Ascending aorta (tissue), 2 donors: Measurements from ENCODE around the gene PLXNA2. TPM values are rescaled to one million over a fixed set of nuclear protein-coding genes. Genes with fewer than 3 reads are reported as not detected.

ENCODE experiments used
- DNase-seq, 2 donors: peaks; one replicate each; pipeline ENCODE4 v3.0.0-alpha.2; 2019; ENCODE audit warnings: low spot score in 2 of 2
- H3K27ac ChIP-seq, 2 donors: fragments of 200-600 bp; sonication (generic); one replicate each; pipeline ENCODE4 v1.5.1; 2016 to 2017; ENCODE audit warnings: mild to moderate bottlenecking in 1 of 2
- H3K27me3 ChIP-seq: fragments of 200-600 bp; sonication (generic); one replicate; pipeline ENCODE4 v1.5.1; 2017
- H3K36me3 ChIP-seq, 2 donors: fragments of 200-600 bp; sonication (generic); one replicate each; pipeline ENCODE4 v1.5.1; 2016
- H3K4me1 ChIP-seq, 2 donors: fragments of 200-600 bp; sonication (generic); one replicate each; pipeline ENCODE4 v1.5.1; 2016 to 2017; ENCODE audit warnings: mild to moderate bottlenecking in 1 of 2
- H3K4me3 ChIP-seq, 2 donors: fragments of 200-600 bp; sonication (generic); one replicate each; pipeline ENCODE4 v1.5.1; 2016 to 2017; ENCODE audit warnings: mild to moderate bottlenecking in 1 of 2
- H3K9me3 ChIP-seq, 2 donors: fragments of 200-600 bp; sonication (generic); one replicate each; pipeline ENCODE4 v1.5.1; 2016
- intact Hi-C: fragments of 100-400 bp; cut with DNase I; formaldehyde crosslinking; loops from one replicate; pipeline ENCODE4 v1.15.1; 2023
- total RNA-seq: library from RNA; depleted of rRNA; stranded (reverse); fragments of >200 nt; gene quantifications from one replicate; pipeline ENCODE4 v1.1.0, GENCODE V29; 2016
- TF ChIP-seq, protein P1 (sequence below), 3 experiments: fragments of 200-600 bp in 2 of 3; fragments of 450-650 bp in 1 of 3; sonication (generic) in 2 of 3; IDR thresholded peaks; one replicate each; pipeline ENCODE4 v1.5.1; 2016 to 2019; ENCODE audit warnings: antibody characterized with exemption in 3 of 3, mild to moderate bottlenecking in 1 of 3, moderate library complexity in 1 of 3

PLXNA2 gene
- total RNA-seq, 1 donor from 2014 or later: 33.0 TPM

DNA sequence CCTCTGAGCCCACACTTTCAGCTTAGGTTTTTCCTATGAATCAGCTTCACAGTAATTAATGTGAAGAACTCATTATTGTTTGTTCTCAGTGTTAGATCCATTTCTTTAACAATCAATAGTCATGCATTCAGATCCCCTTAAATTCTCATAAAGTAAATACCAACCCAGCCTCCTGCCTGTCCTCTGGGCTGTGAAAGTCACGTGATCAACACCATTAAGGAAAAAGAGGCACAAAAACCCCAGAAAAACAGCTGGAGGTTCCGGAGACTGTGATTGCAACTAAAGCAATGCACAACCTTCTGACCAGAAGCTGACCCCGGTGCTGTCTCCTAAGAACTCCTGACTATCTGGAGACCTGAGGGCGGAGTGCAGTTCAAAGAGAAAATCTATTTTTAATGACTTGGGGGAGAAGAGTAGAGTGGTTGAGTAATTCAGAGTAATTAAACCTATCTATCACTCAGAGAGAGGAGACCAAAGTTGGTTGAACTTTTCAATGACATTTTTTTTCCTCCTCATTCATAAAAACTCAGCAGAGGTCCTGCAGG is 132.5 kb downstream of the PLXNA2 start:
- no peak for DNase-seq
- Histone ChIP-seq H3K27ac (no peak overlapping the region), H3K9me3 (no peaks in the 10 kb centered on the region), H3K27me3 (no peaks in the 10 kb centered on the region), H3K4me1 (no peaks in the 10 kb centered on the region), H3K4me3 (no peak overlapping the region), H3K36me3 (peaks cover 0 to 4% of the 10 kb centered on the region in 2 donors)
- intact Hi-C loops: no loop called here
- TF ChIP-seq, protein P1, sequence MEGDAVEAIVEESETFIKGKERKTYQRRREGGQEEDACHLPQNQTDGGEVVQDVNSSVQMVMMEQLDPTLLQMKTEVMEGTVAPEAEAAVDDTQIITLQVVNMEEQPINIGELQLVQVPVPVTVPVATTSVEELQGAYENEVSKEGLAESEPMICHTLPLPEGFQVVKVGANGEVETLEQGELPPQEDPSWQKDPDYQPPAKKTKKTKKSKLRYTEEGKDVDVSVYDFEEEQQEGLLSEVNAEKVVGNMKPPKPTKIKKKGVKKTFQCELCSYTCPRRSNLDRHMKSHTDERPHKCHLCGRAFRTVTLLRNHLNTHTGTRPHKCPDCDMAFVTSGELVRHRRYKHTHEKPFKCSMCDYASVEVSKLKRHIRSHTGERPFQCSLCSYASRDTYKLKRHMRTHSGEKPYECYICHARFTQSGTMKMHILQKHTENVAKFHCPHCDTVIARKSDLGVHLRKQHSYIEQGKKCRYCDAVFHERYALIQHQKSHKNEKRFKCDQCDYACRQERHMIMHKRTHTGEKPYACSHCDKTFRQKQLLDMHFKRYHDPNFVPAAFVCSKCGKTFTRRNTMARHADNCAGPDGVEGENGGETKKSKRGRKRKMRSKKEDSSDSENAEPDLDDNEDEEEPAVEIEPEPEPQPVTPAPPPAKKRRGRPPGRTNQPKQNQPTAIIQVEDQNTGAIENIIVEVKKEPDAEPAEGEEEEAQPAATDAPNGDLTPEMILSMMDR (IDR thresholded peaks at IDR 0.05): no peak

DNA sequence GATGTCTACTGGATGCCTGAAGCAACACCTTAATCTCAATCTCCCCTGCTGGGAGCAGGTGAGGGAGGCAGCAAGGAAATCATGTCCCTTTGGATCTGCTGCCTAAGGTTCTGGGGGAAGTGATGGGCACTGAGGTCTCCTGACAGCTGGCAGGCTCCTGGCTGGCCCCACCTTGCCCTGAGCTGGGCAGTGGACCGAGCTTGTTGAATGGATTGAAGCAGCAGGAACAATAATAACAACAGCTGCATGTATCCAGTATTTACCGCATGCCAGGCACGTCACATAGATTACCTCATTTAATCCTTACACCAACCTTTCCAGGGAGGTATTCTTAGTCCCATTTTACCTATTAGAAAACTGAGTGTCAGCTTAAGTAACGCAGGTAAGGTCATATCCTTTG is 133.9 kb downstream of the PLXNA2 start:
- TF ChIP-seq, protein P1 (IDR thresholded peaks at IDR 0.05): no peak

DNA sequence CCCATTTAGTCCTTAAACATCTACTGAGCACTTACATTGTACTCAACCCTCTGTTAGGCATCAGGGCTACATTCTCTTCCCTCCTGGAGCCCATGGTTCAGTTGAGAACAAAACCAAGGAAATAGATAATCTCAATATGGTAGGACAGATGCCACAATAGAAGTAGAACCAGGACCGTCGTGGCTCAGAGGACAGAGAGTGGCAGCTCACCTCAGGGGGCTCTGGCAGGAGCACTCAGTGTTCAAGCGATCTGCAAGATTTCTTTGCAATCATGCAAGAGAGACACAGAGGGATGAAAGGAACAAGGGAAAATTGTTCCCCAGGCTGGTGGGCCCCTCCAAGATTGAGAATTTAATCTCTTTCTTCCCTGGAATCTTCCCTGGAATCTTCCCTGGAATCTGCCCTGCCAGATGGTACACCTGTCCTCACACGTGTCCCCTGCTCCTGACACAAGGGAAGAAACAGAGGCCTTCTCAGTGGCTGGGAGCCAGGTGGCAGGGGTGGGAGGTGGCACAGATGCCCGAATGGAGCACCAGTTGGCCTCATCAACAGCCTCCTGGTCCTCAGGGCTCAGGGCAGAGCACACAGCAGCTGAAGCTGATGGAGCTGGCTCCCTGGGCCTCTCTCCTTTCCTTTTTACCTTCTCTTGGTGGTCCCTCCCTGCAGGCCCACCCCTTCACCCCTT is 135.4 kb downstream of the PLXNA2 start:
- Histone ChIP-seq H3K9me3 (no peaks in the 10 kb centered on the region), H3K36me3 (peaks cover 0 to 4% of the 10 kb centered on the region in 2 donors), H3K4me3 (no peak overlapping the region), H3K4me1 (no peaks in the 10 kb centered on the region), H3K27me3 (no peaks in the 10 kb centered on the region), H3K27ac (no peak overlapping the region)
- DNase-seq: no peak
- TF ChIP-seq, protein P1 (IDR thresholded peaks at IDR 0.05): no peak
- intact Hi-C loops: no loop called here

More for the DNA sequence above, 133.9 kb downstream of the PLXNA2 start:
- no peaks in the 10 kb centered on the region for H3K9me3 ChIP-seq
- intact Hi-C loops: no loop called here
- DNase-seq: no peak
- peaks cover 0 to 4% of the 10 kb centered on the region in 2 donors for H3K36me3 ChIP-seq
- H3K27me3 ChIP-seq: no peaks in the 10 kb centered on the region
- H3K4me1 ChIP-seq: no peaks in the 10 kb centered on the region
- no peak overlapping the region for H3K27ac ChIP-seq
- H3K4me3 ChIP-seq: no peak overlapping the region

DNA sequence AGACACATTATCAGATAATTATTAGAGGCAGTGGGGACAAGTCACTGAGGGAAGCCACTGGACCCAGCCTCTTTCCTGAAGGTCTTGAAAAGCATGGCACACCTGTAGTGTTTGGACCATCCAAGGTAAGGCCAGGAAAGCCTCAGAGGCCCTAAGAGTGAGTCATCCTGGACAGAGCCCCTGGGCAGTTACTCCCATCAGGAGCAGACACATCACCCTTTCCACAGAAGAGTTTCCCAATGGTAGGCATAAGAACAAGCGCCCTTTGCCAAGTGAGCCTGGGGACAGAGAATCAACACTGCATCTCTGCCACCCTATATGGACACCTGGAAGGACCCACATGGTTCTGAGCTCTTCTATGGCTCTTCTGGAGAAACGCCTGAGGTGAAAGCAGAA is 136.0 kb downstream of the PLXNA2 start:
- Histone ChIP-seq H3K36me3 (peaks cover 0 to 6% of the 10 kb centered on the region in 2 donors), H3K27me3 (no peaks in the 10 kb centered on the region), H3K9me3 (no peaks in the 10 kb centered on the region), H3K27ac (no peak overlapping the region), H3K4me1 (no peaks in the 10 kb centered on the region), H3K4me3 (no peak overlapping the region)
- intact Hi-C loops: no loop called here
- TF ChIP-seq, protein P1 (IDR thresholded peaks at IDR 0.05): no peak
- no peak for DNase-seq

DNA sequence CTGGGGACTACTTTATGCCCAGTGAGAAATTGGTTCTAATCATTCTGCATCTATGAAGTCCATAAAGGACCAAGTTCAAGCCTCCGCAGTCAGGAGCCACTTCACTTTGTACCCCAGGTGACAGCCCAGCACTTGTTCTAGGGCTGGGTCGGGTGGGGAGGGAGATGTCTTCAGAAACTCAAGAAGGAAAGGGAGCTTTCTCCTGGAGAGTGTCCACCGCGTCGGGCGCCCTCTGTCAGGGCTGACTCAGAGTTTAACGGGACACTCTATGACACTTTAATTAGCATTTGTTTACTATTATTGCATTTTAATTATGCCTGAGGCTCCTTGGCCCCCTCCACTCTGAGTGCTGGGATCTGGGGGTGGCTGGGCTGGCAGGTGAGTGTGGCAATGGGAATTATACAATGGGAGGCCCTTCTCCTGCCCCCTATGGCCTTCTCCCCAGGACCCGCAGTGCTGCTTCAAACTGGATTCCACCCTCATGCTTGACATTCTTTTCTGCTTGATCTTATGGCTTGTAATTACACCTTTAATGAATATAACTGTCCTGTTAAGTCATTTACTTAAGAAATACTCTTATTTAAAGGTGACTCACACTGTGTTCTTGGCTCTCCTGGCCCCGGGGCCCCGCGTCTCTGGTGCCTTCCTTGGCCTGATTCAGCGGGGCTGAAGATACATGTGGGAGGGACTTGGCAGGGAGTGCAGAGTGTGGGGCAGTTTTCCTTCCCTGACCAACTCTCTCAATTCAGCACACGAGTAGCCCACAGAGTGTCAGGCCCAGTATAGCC is 136.6 kb downstream of the PLXNA2 start:
- intact Hi-C loops: no loop called here
- H3K4me1 ChIP-seq: no peaks in the 10 kb centered on the region
- H3K36me3 ChIP-seq: peaks cover 0 to 9% of the 10 kb centered on the region in 2 donors
- H3K27ac ChIP-seq: no peak overlapping the region
- H3K27me3 ChIP-seq: no peaks in the 10 kb centered on the region
- no peaks in the 10 kb centered on the region for H3K9me3 ChIP-seq
- H3K4me3 ChIP-seq: no peak overlapping the region
- DNase-seq: no peak
- TF ChIP-seq, protein P1 (IDR thresholded peaks at IDR 0.05): no peak
